ENCODE results near the gene CHST15. TPM values are rescaled to one million over a fixed set of nuclear protein-coding genes. Genes with fewer than 3 reads are reported as not detected.

CHST15 gene
- total RNA-seq, 4 donors from 2014 or later: 4.0 to 23.0 (median 13.8) TPM

DNA sequence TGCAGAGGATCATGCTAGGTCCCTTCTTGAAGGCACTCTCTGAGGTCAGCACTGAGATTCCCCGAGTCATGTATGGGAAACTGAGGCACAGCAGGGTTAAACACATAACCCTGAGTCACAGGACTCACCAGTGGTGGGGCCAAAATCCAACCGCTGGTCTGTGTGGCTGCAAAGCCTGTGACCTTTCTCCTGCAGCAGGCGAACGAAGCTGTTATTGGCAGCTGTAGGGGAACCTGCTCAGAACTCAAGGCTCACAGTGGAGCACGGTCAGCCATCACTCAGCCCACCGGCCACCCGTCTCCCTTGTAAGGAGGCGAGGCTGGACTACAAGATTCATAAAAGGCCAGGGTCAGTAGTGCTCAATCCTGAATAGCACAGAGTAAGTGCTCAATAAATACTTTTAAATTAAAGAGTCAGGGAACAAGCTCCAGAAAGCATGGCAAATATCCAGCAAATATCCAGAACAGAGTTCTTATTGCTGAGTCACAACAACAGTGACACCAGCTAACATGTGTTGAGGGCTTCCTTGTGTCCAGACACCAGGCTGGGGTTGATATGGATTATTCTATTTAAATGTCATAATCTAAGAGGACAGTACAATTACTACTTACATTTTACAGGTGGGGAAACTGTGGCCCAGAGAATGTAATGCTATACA lies 34.9 kb downstream of the CHST15 start:
- Histone ChIP-seq H3K27ac (no peak overlapping the region), H3K9me3 (no peaks in the 10 kb centered on the region), H3K4me3 (no peak overlapping the region), H3K27me3 (no peaks in the 10 kb centered on the region), H3K36me3 (no peaks in the 10 kb centered on the region), H3K4me1 (peaks cover 0 to 63% (median 6%) of the 10 kb centered on the region in 3 donors)
- 86 to 91% methylated on average over 6 to 8 of the region's 8 CpGs for WGBS, 2 donors
- TF ChIP-seq, protein P1, sequence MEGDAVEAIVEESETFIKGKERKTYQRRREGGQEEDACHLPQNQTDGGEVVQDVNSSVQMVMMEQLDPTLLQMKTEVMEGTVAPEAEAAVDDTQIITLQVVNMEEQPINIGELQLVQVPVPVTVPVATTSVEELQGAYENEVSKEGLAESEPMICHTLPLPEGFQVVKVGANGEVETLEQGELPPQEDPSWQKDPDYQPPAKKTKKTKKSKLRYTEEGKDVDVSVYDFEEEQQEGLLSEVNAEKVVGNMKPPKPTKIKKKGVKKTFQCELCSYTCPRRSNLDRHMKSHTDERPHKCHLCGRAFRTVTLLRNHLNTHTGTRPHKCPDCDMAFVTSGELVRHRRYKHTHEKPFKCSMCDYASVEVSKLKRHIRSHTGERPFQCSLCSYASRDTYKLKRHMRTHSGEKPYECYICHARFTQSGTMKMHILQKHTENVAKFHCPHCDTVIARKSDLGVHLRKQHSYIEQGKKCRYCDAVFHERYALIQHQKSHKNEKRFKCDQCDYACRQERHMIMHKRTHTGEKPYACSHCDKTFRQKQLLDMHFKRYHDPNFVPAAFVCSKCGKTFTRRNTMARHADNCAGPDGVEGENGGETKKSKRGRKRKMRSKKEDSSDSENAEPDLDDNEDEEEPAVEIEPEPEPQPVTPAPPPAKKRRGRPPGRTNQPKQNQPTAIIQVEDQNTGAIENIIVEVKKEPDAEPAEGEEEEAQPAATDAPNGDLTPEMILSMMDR (IDR thresholded peaks at IDR 0.05): no peak
- TF ChIP-seq POLR2A (IDR thresholded peaks at IDR 0.05): no peak
- intact Hi-C loops (cut with DNase I): no loop called here
- DNase-seq: no peak

DNA sequence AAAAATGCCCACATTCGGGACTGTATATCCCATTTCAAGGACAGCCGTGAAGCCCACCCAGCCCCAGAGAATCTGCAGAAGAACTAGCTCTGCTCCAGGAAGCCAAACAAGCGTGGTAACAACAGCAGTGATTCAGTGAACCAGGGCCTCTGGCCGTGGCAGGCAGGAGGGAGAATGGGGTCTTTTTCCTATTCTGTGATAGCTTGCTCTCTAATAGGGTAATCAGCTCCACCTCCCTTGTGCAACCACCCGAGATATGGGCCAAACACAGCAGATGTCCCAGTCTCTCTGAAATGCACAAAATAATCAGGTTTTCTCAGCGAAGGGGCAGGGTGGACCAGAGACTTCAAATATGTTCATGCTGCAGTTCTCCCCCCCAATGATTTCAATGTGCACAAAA lies 35.8 kb downstream of the CHST15 start:
- Histone ChIP-seq H3K27ac (no peak overlapping the region), H3K36me3 (no peaks in the 10 kb centered on the region), H3K9me3 (no peaks in the 10 kb centered on the region), H3K27me3 (no peaks in the 10 kb centered on the region), H3K4me1 (peaks cover 0 to 58% (median 1%) of the 10 kb centered on the region in 3 donors), H3K4me3 (no peak overlapping the region)
- DNase-seq: no peak
- 61 to 69% methylated on average over 4 to 6 of the region's 6 CpGs for WGBS, 2 donors
- intact Hi-C loops (cut with DNase I): no loop called here
- no peak for TF ChIP-seq POLR2A (IDR thresholded peaks at IDR 0.05)
- TF ChIP-seq, protein P1 (IDR thresholded peaks at IDR 0.05): no peak

- intact Hi-C loops (cut with DNase I): no loop called here
- no peaks in the 10 kb centered on the region for H3K27me3 ChIP-seq
- no peaks in the 10 kb centered on the region for H3K9me3 ChIP-seq
- WGBS, 2 donors: 87 to 88% methylated on average over 7 of the region's 29 CpGs
- peaks cover 0 to 49% (median 0%) of the 10 kb centered on the region in 3 donors for H3K4me1 ChIP-seq
- DNase-seq: no peak
- no peak overlapping the region for H3K27ac ChIP-seq
- TF ChIP-seq, protein P1 (IDR thresholded peaks at IDR 0.05): no peak
- TF ChIP-seq POLR2A (IDR thresholded peaks at IDR 0.05): no peak
- H3K4me3 ChIP-seq: no peak overlapping the region
- H3K36me3 ChIP-seq: no peaks in the 10 kb centered on the region
These were observed 36.9 kb downstream of the CHST15 start for GRCh38 chr10:124056337-124056980.

DNA sequence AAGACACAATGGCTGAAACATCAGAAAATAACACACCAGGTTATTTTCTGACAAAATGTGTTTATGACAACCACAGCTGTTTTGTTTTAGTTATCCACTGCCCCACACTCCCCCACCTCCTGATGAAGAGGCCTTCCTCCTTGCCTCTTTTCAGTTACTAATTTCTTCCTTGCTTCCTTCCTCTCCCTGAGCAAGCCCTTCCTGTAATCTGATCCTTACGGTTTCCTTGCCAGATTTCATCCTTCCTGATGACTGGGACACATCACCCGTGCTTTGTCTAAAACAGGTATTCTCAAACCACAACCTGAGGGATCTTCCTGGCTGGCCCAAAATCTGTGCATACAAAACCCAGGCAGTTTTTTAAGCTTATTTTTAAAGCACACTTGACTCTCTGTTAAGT lies 39.4 kb downstream of the CHST15 start:
- no peak for TF ChIP-seq POLR2A (IDR thresholded peaks at IDR 0.05)
- TF ChIP-seq, protein P1 (IDR thresholded peaks at IDR 0.05): no peak
- H3K27ac ChIP-seq: no peak overlapping the region
- no peaks in the 10 kb centered on the region for H3K36me3 ChIP-seq
- no peak for DNase-seq
- intact Hi-C loops (cut with DNase I): no loop called here
- no peak overlapping the region for H3K4me3 ChIP-seq
- peaks cover 0 to 46% (median 4%) of the 10 kb centered on the region in 3 donors for H3K4me1 ChIP-seq
- WGBS, 2 donors: 18 to 20% methylated on average over 2 of the region's 2 CpGs
- H3K27me3 ChIP-seq: no peaks in the 10 kb centered on the region
- no peaks in the 10 kb centered on the region for H3K9me3 ChIP-seq

GRCh38 chr10:124052561-124052960 lies 40.8 kb downstream of the CHST15 start:
- TF ChIP-seq, protein P1 (IDR thresholded peaks at IDR 0.05): no peak
- no peak for TF ChIP-seq POLR2A (IDR thresholded peaks at IDR 0.05)
- Histone ChIP-seq H3K27me3 (no peaks in the 10 kb centered on the region), H3K27ac (no peak overlapping the region), H3K36me3 (no peaks in the 10 kb centered on the region), H3K4me1 (peaks cover 0 to 45% (median 4%) of the 10 kb centered on the region in 3 donors), H3K9me3 (no peaks in the 10 kb centered on the region), H3K4me3 (no peak overlapping the region)
- DNase-seq: no peak
- WGBS, 2 donors: 97 to 98% methylated on average over 10 of the region's 10 CpGs
- intact Hi-C loops (cut with DNase I): no loop called here
